GM21423 (cell line): ENCODE measurements around the gene SLC36A2.

Experiments used
- ATAC-seq: cut with Tn5 transposase; IDR thresholded peaks from one replicate; pipeline ENCODE4 v1.9.1; 2021; ENCODE audit warnings: mild to moderate bottlenecking, moderate library complexity; ENCODE audit not compliant: unreplicated experiment

Gene SLC36A2

DNA sequence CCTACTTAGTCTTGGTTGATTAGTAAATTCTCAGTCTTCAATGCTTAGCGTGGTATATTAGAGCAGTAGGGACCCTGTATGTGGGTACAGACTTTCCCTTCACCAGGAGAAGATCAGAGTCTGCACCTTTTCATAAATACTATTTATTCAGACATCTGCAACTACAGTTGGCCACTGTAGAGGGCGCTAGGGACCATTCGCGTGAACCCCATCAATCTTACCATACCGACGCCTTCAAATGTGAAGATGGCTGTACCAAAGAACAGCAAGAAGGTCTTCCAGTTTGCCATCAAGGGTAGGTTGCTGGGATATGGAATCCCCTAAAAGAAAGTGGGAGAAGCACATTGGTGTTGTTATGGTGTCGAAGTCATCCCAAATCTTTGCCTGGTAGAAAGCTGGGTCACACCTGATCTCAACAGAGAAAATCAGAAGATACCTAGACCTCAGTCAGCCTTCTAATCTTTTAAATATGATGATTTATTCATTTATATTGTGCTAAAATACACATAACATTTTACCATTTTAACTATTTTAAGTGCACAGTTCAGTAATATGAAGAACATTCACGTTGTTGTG, 62.9 kb downstream of the SLC36A2 start:
- no peak for ATAC-seq

DNA sequence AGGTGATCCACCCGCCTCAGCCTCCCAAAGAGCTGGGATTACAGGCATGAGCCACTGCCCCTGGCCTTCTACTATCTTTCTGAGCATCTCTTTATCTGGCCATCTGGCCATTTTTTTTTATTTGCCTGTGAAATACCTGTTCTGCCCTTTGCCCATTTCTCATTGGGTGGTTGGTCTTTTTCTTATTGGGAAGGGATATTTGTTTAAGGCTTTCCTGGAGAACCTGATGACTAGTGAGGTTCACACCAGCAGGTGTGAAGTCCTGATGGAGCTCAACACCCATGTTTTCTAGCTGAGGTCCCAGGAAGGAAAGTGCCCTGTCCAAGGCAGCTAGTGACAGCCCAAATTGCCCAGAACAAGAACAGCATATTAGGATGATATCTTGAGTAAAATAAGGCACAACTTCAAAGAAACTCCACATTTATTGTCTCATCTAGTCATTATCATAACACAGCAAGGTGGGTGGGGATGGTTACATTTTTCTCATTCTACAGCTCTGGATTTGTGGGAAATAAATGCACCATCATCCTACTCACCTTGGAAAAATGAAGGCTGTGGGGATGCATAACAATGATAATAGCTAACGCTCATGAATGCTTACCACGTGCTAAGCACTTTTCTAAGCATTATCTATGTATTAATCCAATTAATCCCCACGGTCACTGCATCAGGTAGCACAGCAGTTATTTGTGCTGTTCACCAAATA, 64.1 kb downstream of the SLC36A2 start:
- no peak for ATAC-seq

DNA sequence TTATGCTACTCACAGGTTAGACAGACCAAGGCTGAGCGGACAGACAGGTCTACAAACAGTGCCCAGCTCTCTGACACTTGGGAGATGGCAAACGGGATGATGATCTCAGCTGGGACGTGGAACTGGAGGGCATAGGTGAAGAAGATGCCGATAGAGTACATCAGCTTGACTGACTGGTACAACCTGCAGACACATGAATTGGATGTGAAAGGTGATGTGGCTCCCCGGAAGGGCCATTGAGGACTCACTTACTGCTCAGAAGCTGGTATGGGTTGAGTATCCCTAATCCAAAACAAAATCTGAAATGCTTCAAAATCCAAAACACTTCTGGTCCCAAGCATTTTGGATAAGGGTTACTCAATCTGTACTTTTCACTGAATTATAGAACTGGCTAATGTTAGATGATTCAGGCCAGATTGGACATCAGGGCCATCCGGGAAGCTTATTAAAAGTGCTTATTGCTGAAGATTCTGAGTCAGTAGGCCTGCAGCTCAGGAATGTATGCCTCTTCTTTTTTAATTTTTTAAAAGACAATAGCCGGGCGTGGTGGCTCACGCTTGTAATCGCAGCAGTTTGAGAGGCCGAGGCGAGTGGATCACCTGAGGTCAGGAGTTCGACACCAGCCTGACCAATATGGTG, 66.2 kb downstream of the SLC36A2 start:
- ATAC-seq, result no peak

DNA sequence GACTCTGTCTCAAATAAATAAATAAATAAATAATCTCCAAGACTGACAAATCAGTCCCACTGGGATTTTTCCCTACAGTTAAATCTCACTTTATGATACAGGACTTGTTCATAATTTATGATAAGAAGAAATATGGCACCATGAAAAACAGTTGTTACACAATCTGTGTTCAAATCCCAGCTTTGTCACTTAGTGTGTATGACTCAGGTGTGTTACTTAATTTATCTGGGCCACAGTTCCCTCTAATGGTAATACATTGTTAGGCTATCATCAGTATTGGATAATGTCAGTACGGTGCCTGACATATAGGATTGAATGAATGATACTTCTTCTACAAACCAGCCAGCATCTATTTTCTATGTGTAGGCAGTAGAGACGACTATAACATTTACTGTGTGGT, 66.9 kb downstream of the SLC36A2 start:
- ATAC-seq, result no peak

DNA sequence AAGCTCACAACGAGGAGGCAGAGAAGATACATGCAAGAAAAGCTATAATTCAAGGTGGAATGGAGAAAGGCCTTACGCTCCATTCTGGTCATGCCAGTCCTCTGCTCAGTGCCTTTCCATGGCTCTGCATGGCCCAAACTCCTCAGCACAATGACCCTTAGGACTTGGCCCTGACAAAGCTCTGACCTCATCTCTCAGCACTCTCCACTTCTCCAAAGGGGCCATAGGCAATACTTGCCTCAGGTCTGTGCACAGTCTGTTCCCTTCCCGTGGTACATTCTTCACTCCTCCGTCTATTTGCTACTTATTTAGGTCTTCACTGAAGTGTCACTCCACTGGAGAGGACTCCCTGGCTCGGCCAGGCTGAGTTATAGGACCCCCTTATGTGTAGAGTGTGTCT, 68.5 kb downstream of the SLC36A2 start:
- no peak for ATAC-seq

DNA sequence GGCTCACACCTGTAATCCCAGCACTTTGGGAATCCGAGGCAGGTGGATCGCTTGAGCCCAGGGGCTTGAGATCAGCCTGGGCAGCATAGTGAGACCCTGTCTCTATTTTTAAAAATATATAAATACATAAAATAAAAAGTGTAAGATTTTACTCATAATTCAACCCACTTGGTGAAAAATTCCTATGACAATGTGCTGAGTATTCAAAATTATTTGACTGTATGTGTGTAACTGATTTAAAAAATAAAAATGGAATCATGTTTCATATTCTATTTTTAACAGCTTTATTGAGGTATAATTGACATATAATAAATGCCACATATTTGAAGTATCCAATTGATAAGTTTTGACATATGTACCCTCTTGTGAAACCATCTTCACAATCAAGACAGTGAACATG, 71.6 kb downstream of the SLC36A2 start:
- ATAC-seq, result no peak

DNA sequence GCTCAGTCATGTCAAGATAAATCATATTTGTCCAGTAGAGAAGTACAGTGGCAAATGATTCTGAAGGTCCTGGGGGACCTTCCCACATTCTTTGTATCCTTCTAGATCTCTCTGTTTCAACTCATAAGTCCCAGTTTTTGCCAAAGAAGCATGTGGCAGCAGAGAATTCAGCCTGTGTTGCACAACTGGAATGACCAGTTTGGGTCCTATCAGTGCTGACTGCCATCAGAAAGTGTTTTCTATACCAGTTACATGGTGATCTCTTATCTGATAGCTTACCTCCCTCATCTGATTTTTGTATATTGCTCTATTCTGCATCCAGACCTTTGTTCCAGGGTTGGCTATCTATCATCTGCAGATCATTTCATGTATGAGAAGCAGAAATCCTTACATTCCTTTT, 72.7 kb downstream of the SLC36A2 start:
- ATAC-seq, result no peak

DNA sequence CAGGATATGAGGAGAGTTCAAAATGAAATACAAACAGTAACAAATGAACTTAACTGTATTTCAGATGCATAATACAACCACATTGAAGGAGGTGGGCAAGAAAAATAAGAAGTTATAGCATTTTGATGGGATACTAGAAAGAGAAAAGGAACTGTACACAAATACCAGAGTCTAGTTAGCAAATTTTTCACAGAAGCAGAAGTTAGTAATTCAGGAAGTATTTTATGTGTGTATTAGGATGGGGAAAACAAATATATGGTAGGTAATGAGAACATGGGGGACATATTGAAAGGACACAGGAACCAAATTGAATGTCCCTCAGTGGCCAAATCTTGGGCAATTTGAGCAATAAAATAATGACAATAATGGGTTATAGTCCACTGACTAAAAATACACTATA, 76.0 kb downstream of the SLC36A2 start:
- ATAC-seq, result no peak

DNA sequence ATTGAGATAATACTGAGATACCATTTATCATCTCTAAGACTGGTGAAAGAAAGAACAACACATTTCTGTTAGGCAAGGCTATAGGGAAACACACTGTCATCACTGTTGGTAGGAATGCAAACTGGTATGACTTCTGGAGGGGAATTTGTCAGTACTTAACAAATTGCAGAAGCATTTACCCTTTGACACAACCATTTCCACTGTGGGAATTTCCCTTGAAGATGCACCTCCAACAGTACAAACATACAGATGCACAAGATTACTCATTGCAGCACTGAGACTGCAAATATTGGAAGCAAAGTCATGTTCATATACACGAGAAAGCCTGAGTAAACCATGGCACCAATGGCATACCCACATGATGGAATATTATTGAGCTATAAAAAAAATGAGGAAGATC, 76.8 kb downstream of the SLC36A2 start:
- peak; percentile 83 for ATAC-seq

DNA sequence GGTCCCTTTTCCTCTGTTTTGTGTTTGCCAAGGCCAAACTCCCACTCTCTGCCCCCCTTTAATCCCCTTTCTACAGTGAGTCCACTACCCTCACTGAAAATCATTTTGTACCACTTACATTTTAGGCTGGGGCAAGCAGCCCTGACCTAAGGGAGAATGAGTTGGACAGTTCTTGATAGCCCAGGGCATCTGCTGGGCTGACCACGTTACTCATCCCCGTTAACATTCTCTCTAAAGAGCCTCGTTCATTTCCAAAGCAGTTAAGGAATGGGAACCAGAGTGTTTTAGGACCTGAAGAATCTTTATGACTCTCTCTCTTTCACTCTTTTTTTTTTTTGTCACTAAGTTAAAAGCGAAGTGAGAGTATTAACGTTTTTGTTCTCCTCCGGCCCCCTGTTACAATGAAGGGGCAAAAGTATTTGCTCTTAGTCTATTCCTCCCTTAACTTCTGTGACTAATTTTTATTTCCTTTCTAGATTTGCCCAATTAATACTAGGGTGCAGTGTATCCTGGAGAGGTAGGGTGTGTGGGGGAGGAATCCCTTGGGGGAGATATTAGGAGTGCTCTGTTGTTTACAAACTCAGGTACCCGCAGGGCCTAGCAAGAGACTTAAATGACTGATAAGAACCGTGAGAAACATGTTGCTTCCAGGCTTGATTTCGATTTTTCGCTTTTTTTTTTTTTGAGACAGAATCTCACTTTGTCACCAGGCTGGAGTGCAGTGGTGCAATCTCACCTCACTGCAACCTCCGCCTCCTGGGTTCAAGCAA, 79.7 kb downstream of the SLC36A2 start:
- no peak for ATAC-seq
